DMS153 treated with DMSO at 0.1 percent for 48 hours (cell line): ENCODE results near the gene LY86.

Source experiments
- DNase-seq: peaks from one replicate; lab custom pipeline; 2025; ENCODE audit not compliant: unreplicated experiment; lab: John Stamatoyannopoulos, UW

LY86 gene

DNA sequence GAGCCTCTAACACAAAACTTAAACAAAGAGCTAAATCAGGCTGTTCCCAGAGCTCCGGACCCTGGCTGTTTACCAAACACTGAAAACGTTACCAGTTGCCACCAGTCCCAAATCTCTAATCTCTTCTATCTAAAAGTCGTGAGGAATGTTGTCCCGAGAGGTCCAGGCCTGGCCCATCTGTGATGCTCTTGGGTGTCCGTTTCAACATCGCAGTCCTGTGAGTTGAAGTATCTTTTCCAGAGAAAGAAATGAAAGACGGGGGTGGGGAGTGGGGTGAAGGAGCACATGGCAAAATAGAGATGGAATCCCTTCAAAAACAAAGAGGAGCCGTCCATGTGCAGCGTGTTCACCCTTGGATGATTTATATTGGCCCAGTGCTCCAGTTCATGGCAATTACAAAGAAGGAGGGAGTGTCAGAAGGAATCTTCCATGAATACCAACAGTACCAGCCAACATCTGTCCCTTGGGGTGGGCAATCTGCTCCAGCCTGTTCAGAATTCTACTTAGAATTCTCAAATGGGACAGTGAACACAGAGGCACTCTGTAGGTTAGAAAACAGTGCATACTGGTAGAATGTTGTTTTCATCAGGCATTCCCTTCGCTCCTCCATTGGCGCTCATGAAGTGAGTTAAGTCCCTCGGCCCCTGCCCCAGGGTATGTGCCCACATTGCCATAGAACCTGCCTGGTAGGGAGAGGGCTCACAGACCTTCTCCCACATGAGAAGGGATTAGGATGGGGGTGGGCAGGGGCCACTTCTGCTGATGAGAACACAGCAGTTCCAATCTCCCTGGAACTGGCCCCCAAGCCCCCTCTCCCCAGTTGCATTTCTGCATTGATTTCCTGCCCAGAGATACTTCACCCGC is 112.1 kb downstream of the LY86 start:
- no peak for DNase-seq

DNA sequence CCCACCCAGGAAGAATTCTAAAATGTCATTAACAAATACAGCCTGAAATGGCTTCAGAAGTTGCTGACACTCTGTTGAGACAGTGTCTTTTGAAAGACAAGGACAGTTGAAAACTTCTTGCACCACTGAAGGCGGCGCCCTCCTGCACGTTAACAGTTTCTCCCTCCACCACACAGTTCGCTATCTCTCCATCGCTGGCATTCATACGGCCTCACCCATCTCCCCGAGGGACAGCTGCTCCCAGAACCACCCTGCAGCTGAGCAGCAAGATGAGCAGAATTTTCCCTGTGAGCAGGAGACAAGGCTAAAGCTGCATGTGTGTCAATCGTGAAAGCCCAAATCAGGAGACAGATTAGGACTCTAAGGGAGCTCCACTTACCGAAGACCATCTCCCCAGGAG is 113.3 kb downstream of the LY86 start:
- DNase-seq, result no peak

DNA sequence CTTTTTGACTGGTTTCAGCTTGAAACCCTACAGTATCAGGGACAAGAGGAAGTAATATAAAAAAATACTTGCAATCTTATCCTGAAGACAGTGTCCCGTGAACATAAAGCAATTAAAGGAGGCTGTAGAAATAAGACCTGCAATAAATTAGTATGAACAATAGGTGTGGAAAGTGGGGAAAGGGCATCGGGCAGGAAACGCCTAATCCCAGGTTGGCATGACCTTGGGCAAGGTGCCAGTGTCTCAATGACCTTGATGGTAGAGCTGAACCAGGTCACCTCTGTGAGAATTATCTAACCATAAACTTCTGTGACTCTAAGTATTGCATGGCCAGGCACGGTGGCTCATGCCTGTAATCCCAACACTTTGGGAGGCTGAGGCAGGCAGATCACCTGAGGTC is 115.2 kb downstream of the LY86 start:
- no peak for DNase-seq
